ENCODE data around the gene ELF4. TPM values are rescaled to one million over a fixed set of nuclear protein-coding genes. Genes with fewer than 3 reads are reported as not detected.
A peak's percentile ranks its signal among the peaks of the same experiment; 100 is the strongest.

ELF4 gene
- total and polyA plus RNA-seq, 7 experiments from 2014 or later = 8.5 to 48.9 (median 21.4) TPM

GRCh38 chrX:130032552-130032951 lies 77.7 kb downstream of the ELF4 start:
- CTCF ChIA-PET = no interaction called here
- Mint-ChIP-seq H3K4me1 (peaks cover 0 to 6% (median 0%) of the 10 kb centered on the region in 7 donors), H3K27ac (no peak overlapping the region), H3K36me3 (peaks cover 0 to 8% (median 4%) of the 10 kb centered on the region in 5 donors), H3K4me3 (no peak overlapping the region), H3K27me3 (no peaks in the 10 kb centered on the region), H3K9me3 (no peaks in the 10 kb centered on the region)
- DNase-seq (no peak), ATAC-seq (no peak)
- H3K4me1 ChIP-seq (ENCODE audit: control insufficient read depth in 2 of 2, insufficient read depth in 2 of 2, low read length in 2 of 2) = no peaks in the 10 kb centered on the region
- no peak overlapping the region for H3K27ac ChIP-seq (ENCODE audit: low read depth, low read length)
- no peaks in the 10 kb centered on the region for H3K9me3 ChIP-seq (ENCODE audit: control insufficient read depth in 2 of 3, low read length in 3 of 3)
- no peaks in the 10 kb centered on the region for H3K27me3 ChIP-seq (ENCODE audit: control insufficient read depth in 2 of 2, insufficient read depth in 2 of 2, low read length in 2 of 2)
- POLR2A ChIA-PET = no interaction called here
- H3K4me3 ChIP-seq (ENCODE audit: low read length) = no peak overlapping the region
- peaks cover 0 to 30% (median 4%) of the 10 kb centered on the region in 3 experiments for H3K36me3 ChIP-seq (ENCODE audit: control insufficient read depth in 2 of 3, insufficient read depth in 3 of 3, low read length in 3 of 3)
- intact Hi-C loops (cut with micrococcal nuclease) = no loop called here

- Mint-ChIP-seq H3K4me1 (peaks cover 0 to 6% (median 0%) of the 10 kb centered on the region in 7 donors), H3K36me3 (peaks cover 0 to 8% (median 4%) of the 10 kb centered on the region in 5 donors), H3K9me3 (peaks cover 0 to 1% (median 0%) of the 10 kb centered on the region in 11 donors), H3K4me3 (no peak overlapping the region), H3K27me3 (no peaks in the 10 kb centered on the region), H3K27ac (no peak overlapping the region)
- ChIA-PET CTCF (no interaction called here), POLR2A (no interaction called here)
- H3K4me3 ChIP-seq (ENCODE audit: low read length) = no peak overlapping the region
- H3K27me3 ChIP-seq (ENCODE audit: control insufficient read depth in 2 of 2, insufficient read depth in 2 of 2, low read length in 2 of 2) = no peaks in the 10 kb centered on the region
- H3K9me3 ChIP-seq (ENCODE audit: control insufficient read depth in 2 of 3, low read length in 3 of 3) = no peaks in the 10 kb centered on the region
- DNase-seq = no peak
- intact Hi-C loops (cut with micrococcal nuclease) = no loop called here
- no peaks in the 10 kb centered on the region for H3K4me1 ChIP-seq (ENCODE audit: control insufficient read depth in 2 of 2, insufficient read depth in 2 of 2, low read length in 2 of 2)
- no peak overlapping the region for H3K27ac ChIP-seq (ENCODE audit: low read depth, low read length)
- no peak for ATAC-seq
- peaks cover 0 to 33% (median 4%) of the 10 kb centered on the region in 3 experiments for H3K36me3 ChIP-seq (ENCODE audit: control insufficient read depth in 2 of 3, insufficient read depth in 3 of 3, low read length in 3 of 3)
Measured at GRCh38 chrX:130030826-130031225, 79.5 kb downstream of the ELF4 start.

GRCh38 chrX:130028196-130028595 lies 82.1 kb downstream of the ELF4 start:
- H3K4me3 Mint-ChIP-seq = no peak overlapping the region
- no peaks in the 10 kb centered on the region for H3K27me3 Mint-ChIP-seq
- no peak for ATAC-seq
- ChIA-PET POLR2A (interaction anchor here (0.5 kb wide), 1 partner anchor 33 kb away, joined by 3 read pairs; no protein-coding TSS in a partner anchor), CTCF (interaction anchor here (0.7 to 7.8 kb wide), 8 partner anchors 9 to 432 kb away, joined by 3 to 106 read pairs (median 4); no protein-coding TSS in a partner anchor)
- peaks cover 0 to 25% (median 4%) of the 10 kb centered on the region in 3 experiments for H3K36me3 ChIP-seq (ENCODE audit: control insufficient read depth in 2 of 3, insufficient read depth in 3 of 3, low read length in 3 of 3)
- H3K27ac Mint-ChIP-seq = no peak overlapping the region
- H3K9me3 Mint-ChIP-seq = peaks cover 0 to 1% (median 0%) of the 10 kb centered on the region in 11 donors
- DNase-seq = peak; percentile 9 to 56 (median 34)
- H3K36me3 Mint-ChIP-seq = peaks cover 0 to 5% (median 4%) of the 10 kb centered on the region in 5 donors
- no peak overlapping the region for H3K4me3 ChIP-seq (ENCODE audit: low read length)
- no peak overlapping the region for H3K27ac ChIP-seq (ENCODE audit: low read depth, low read length)
- intact Hi-C loops (cut with micrococcal nuclease) = loop anchor here (1.0 to 10.0 kb wide), 7 partner anchors 32 to 423 kb away; partner anchors contain the start of genes BCORL1 (in 1 of the 2) and ZDHHC9 (in 1 of the 2)
- H3K27me3 ChIP-seq (ENCODE audit: control insufficient read depth in 2 of 2, insufficient read depth in 2 of 2, low read length in 2 of 2) = no peaks in the 10 kb centered on the region
- H3K4me1 ChIP-seq (ENCODE audit: control insufficient read depth in 2 of 2, insufficient read depth in 2 of 2, low read length in 2 of 2) = peaks cover 4 to 13% of the 10 kb centered on the region in 2 donors
- peaks cover 0 to 19% (median 10%) of the 10 kb centered on the region in 7 donors for H3K4me1 Mint-ChIP-seq
- no peaks in the 10 kb centered on the region for H3K9me3 ChIP-seq (ENCODE audit: control insufficient read depth in 2 of 3, low read length in 3 of 3)

- H3K4me1 Mint-ChIP-seq = peaks cover 0 to 19% (median 10%) of the 10 kb centered on the region in 7 donors
- Histone ChIP-seq H3K9me3 (ENCODE audit: control insufficient read depth in 2 of 3, low read length in 3 of 3) (no peaks in the 10 kb centered on the region), H3K36me3 (ENCODE audit: control insufficient read depth in 2 of 3, insufficient read depth in 3 of 3, low read length in 3 of 3) (peaks cover 0 to 24% (median 4%) of the 10 kb centered on the region in 3 experiments), H3K4me1 (ENCODE audit: control insufficient read depth in 2 of 2, insufficient read depth in 2 of 2, low read length in 2 of 2) (peaks cover 4 to 13% of the 10 kb centered on the region in 2 donors), H3K4me3 (ENCODE audit: low read length) (no peak overlapping the region), H3K27ac (ENCODE audit: low read depth, low read length) (no peak overlapping the region), H3K27me3 (ENCODE audit: control insufficient read depth in 2 of 2, insufficient read depth in 2 of 2, low read length in 2 of 2) (no peaks in the 10 kb centered on the region)
- ChIA-PET POLR2A (interaction anchor here (1.2 kb wide), 1 partner anchor 88 kb away, joined by 3 read pairs; no protein-coding TSS in a partner anchor), CTCF (interaction anchor here (0.7 to 7.8 kb wide), 6 partner anchors 8 to 390 kb away, joined by 3 to 106 read pairs (median 4); no protein-coding TSS in a partner anchor)
- DNase-seq = no peak
- H3K27me3 Mint-ChIP-seq = no peaks in the 10 kb centered on the region
- H3K36me3 Mint-ChIP-seq = peaks cover 0 to 6% (median 4%) of the 10 kb centered on the region in 5 donors
- H3K9me3 Mint-ChIP-seq = peaks cover 0 to 1% (median 0%) of the 10 kb centered on the region in 11 donors
- no peak for ATAC-seq
- H3K4me3 Mint-ChIP-seq = no peak overlapping the region
- intact Hi-C loops (cut with micrococcal nuclease) = loop anchor here (10.0 kb wide), 2 partner anchors 183 to 423 kb away; partner anchors contain the start of gene ZDHHC9 (in 1 of the 2)
- H3K27ac Mint-ChIP-seq = no peak overlapping the region
Measured at GRCh38 chrX:130027569-130027968, 82.7 kb downstream of the ELF4 start.

- Histone ChIP-seq H3K27ac (ENCODE audit: low read depth, low read length) (no peak overlapping the region), H3K36me3 (ENCODE audit: control insufficient read depth in 2 of 3, insufficient read depth in 3 of 3, low read length in 3 of 3) (peaks cover 0 to 18% (median 4%) of the 10 kb centered on the region in 3 experiments), H3K27me3 (ENCODE audit: control insufficient read depth in 2 of 2, insufficient read depth in 2 of 2, low read length in 2 of 2) (no peaks in the 10 kb centered on the region), H3K4me3 (ENCODE audit: low read length) (no peak overlapping the region), H3K9me3 (ENCODE audit: control insufficient read depth in 2 of 3, low read length in 3 of 3) (no peaks in the 10 kb centered on the region), H3K4me1 (ENCODE audit: control insufficient read depth in 2 of 2, insufficient read depth in 2 of 2, low read length in 2 of 2) (peaks cover 4 to 13% of the 10 kb centered on the region in 2 donors)
- ATAC-seq (no peak), DNase-seq (no peak)
- Mint-ChIP-seq H3K27me3 (no peaks in the 10 kb centered on the region), H3K9me3 (peaks cover 0 to 1% (median 0%) of the 10 kb centered on the region in 11 donors), H3K27ac (no peak overlapping the region), H3K4me3 (no peak overlapping the region), H3K4me1 (peaks cover 0 to 19% (median 10%) of the 10 kb centered on the region in 7 donors), H3K36me3 (peaks cover 0 to 6% (median 4%) of the 10 kb centered on the region in 5 donors)
- POLR2A ChIA-PET = no interaction called here
- CTCF ChIA-PET = interaction anchor here (7.8 kb wide), 1 partner anchor 101 kb away, joined by 106 read pairs; no protein-coding TSS in a partner anchor
- intact Hi-C loops (cut with micrococcal nuclease) = loop anchor here (2.0 to 10.0 kb wide), 3 partner anchors 72 to 420 kb away; partner anchors contain the start of gene ZDHHC9 (in 1 of the 2)
Measured at GRCh38 chrX:130025256-130025655, 85.0 kb downstream of the ELF4 start.

- no peaks in the 10 kb centered on the region for H3K27me3 Mint-ChIP-seq
- peaks cover 0 to 1% (median 0%) of the 10 kb centered on the region in 11 donors for H3K9me3 Mint-ChIP-seq
- H3K36me3 ChIP-seq (ENCODE audit: control insufficient read depth in 2 of 3, insufficient read depth in 3 of 3, low read length in 3 of 3) = peaks cover 0 to 12% (median under 1%) of the 10 kb centered on the region in 3 experiments
- H3K4me1 ChIP-seq (ENCODE audit: control insufficient read depth in 2 of 2, insufficient read depth in 2 of 2, low read length in 2 of 2) = peaks cover 4 to 13% of the 10 kb centered on the region in 2 donors
- H3K4me3 Mint-ChIP-seq = peak overlapping the region in 7 of 10 donors; percentile 43 to 75 (median 50)
- H3K36me3 Mint-ChIP-seq = peaks cover 0 to 6% (median 4%) of the 10 kb centered on the region in 5 donors
- peak overlapping the region; percentile 34 for H3K27ac ChIP-seq (ENCODE audit: low read depth, low read length)
- no peak overlapping the region for H3K4me3 ChIP-seq (ENCODE audit: low read length)
- intact Hi-C loops (cut with micrococcal nuclease) = loop anchor here (1.0 to 10.0 kb wide), 9 partner anchors 38 to 419 kb away; partner anchors contain the start of genes BCORL1 (in 2 of the 2) and ZDHHC9 (in 1 of the 2)
- CTCF ChIA-PET = interaction anchor here (0.6 to 7.8 kb wide), 3 partner anchors 100 to 413 kb away, joined by 3 to 106 read pairs (median 3); no protein-coding TSS in a partner anchor
- DNase-seq = peak; percentile 42 to 86 (median 81)
- peak overlapping the region; percentile 54 to 81 (median 76) for H3K27ac Mint-ChIP-seq
- POLR2A ChIA-PET = interaction anchor here (0.5 to 0.7 kb wide), 3 partner anchors 10 to 90 kb away, joined by 3 read pairs; no protein-coding TSS in a partner anchor
- no peaks in the 10 kb centered on the region for H3K9me3 ChIP-seq (ENCODE audit: control insufficient read depth in 2 of 3, low read length in 3 of 3)
- no peaks in the 10 kb centered on the region for H3K27me3 ChIP-seq (ENCODE audit: control insufficient read depth in 2 of 2, insufficient read depth in 2 of 2, low read length in 2 of 2)
- ATAC-seq = peak; percentile 100
- peaks cover 0 to 19% (median 10%) of the 10 kb centered on the region in 7 donors for H3K4me1 Mint-ChIP-seq
Measured at GRCh38 chrX:130024127-130024526, 86.2 kb downstream of the ELF4 start.
